Measurements from ENCODE around the gene STAB1.

- TF ChIP-seq CTCF (IDR thresholded peaks at IDR 0.05), result no peak
- TF ChIP-seq POLR2A (IDR thresholded peaks at IDR 0.05), result no peak
These were observed 26.8 kb upstream of the STAB1 start for GRCh38 chr3:52468336-52468735.

All from testis (tissue), 2 donors.